Effector CD4-positive, alpha-beta T cell (primary cell): ENCODE data around the gene ESPN.
"Not testable (repeated sequence)": the region's sequence is repeated elsewhere in the genome, so short reads cannot be mapped to it uniquely, and the experiment has no call there.

Source experiments
- DNase-seq: peaks from one replicate; pipeline ENCODE4 v3.0.0-alpha.2; 2020

Gene ESPN

GRCh38 chr1:6450005-6450450 lies 25.5 kb downstream of the ESPN start:
- no peak for DNase-seq

DNA sequence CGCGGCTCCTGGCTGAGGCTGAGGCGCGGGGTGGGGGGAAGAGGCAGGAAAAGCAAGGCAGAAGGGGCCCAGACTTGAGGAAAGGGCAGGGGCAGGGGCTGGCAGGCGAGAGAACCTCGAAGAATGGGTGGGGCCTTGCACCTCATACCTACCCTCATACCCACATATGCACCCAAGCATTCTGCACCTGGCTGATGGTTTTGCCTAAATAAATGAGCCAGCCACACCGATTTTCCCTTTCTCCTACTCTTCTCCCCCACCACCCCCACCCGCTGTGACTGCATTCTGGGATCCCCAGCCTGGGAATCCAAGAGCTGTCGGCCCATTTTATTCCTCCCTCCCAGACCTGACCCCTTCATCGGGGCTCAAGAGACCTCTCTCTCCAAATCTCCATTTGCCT lies 25.9 kb downstream of the ESPN start:
- not testable (repeated sequence) for DNase-seq

DNA sequence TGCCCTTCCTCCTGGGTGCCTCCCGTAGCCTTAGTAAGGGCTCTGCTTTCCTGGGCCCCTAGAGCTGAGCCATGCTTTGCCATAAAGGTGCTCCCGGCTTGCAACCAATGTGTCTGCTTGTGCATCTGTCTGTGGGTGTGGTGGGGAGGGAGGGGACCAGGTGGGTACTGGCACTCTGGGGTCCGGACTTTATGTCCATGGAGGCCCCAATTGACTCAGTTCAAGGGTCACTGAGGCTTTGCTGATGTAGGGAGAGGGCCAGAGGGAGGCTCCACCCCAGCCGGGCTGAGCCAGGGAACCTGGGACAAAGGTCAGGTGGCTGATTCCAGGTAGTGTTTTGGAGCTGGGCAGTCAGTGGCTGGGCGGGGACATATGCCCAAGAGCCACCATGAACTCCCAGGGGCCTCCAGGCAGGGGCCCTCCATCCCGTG lies 26.4 kb downstream of the ESPN start:
- no peak for DNase-seq

DNA sequence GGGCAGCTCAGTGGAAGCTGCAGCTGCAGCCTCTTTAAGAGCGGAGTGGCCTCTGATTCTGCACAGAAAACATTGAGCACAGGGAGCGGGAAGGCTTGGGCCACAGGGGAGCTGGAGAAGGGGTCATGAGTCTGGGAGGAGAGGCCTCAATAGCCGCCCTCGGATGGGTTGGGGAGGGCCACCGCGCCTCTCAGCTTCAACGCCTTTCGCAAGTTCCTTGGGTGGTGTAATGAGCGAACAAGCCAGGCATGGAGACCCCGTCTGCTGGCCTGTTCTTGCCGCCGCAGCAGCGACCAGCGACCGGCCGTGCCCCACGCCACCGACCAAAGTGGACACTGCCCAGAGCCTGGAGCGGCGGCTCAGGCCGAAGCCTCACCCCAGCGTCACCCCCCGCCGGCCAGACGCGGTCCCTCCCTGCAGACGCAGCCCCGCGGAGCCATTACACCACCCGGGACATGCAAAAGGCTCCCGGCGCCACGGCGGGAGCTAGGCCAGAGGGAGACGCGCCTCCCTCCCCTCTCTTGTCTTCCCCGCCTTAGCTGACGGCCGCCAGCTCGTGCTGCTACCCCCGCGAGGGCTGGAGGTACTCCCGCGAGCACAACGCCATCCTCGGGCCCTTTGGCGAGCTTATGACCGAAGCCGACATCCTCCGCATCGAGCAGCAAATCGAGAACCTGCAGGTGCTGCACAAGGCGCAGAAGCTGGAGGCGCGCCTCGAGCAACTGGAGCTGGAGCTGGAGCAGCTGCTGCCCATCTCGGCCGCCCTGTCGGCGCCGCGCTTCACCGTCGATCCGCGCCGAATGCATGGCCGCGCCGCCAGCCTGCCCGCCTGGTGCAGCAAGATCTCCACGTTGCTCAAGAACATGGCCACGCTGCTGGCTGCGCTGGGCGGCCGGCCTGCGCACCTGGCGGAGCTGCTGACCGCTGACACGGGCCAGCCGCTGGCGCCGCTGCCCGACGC lies 29.6 kb downstream of the ESPN start:
- DNase-seq, result not testable (repeated sequence)

DNA sequence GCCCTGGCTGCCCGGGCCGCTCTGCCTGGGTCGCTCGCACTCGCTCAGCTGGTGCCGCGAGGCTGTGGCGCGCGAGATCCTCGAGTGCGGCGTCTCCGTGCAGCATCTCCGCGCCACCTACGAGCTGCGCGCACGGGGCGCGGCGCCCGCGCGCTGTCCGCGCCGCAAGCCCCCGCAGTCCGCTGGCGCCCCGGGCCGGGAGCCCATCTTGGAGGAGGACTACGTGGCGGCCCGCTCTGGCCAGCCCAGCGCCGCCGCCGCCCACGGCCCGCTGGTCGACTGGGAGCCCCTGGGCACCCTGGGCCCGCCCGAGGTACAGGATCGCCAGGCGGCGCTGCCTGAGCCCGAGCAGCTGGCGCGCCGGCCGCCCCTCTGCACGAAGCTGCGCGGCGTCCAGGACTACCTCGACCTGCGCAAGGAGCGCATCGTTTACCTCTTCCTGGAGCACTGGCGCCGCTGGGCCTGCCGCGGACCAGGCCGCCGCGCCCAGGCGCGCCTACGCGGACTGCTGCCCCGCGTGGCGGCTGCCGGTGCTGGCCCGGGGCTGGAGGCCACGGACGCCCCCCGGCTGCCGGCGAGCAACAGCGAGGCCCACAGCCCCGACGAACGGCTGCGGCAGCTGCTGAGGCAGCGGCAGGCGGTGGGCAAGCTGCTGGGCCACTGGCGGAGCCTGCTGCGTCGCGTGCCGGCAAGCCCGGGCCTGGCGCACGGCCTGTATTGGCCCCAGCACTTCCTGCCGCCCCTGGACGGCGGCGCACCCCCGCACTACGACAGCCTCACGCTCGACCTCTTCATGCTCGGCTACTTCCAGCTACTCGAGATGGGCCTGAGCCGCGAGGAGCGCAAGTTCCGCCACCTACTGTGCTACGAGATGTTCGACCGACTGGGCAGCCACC lies 30.5 kb downstream of the ESPN start:
- DNase-seq, result peak; percentile 31

GRCh38 chr1:6455752-6456520 lies 31.4 kb downstream of the ESPN start:
- not testable (repeated sequence) for DNase-seq

DNA sequence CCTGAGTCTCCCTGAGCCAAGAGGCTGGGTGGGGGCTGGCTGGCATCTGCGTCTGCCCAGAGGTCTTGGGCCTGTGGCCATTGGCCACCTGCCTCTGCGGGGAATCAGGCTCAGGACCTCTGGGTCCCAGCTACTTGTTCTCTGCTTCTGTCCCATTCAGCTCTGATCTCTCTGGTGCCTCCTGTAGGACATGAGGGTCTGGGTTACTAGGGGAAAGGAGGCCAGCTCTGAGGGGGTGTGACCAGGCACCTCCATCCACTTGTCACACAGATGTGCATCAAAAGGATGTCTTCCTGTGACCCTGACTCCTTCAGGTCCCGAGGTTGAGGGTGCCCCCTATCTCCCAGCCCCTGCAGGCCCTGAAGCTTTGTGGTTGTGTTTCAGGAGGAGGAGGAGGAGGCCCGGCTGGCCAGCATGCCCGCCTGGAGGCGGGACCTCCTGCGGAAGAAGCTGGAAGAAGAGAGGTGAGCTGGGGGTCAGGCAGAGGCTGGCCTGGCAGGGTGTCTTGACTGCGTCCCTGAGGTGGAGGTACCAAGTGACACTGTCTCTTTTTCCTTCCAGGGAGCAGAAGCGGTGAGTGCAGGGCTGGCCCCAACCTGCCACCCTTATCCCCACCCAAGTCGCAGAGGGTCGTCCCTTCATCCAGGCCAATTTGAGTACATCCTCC lies 32.4 kb downstream of the ESPN start:
- DNase-seq, result no peak

DNA sequence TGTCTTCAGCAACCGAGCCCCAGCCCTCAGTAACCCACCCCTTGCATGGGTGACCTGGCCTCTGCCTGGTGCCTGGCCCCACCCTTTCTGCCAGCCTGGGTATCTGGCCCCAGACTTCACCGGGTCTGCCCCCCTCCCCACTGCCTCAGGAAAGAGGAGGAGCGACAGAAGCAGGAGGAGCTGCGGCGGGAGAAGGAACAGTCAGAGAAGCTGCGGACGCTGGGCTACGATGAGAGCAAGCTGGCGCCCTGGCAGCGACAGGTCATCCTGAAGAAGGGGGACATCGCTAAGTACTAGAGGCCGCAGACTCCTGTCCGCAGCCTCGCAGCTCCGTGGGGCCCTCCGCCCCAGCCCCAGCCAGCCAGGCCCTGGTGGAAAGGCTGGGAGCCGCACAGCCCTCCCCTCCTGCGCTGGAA lies 35.3 kb downstream of the ESPN start:
- peak; percentile 63 for DNase-seq

- DNase-seq, result peak; percentile 95
Measured at GRCh38 chr1:6460301-6461050, 35.9 kb downstream of the ESPN start.

DNA sequence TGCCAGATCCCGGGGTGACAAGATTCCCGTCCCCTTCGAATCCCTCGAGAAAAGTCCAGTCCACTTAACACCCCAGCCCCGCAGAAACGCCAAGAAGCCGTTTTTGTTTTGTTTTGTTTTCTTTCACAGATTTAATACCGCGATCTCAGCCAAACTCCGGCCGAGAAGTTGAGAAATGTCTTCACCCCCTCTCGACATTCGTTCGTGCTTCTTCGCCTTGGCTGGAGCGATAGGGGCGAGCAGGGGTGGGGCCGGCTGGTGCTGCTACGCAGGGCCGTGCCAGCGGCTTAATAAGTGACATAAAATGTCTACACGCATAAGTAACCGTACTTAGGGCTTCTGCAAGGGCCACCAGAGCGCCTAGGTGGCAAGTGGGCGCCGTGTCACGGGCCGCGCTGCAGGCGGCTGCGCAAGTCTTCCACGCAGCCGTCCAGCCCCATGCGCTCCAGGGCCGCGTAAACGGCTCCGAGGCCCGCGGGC lies 36.5 kb downstream of the ESPN start:
- DNase-seq, result no peak

GRCh38 chr1:6461538-6462411 lies 37.2 kb downstream of the ESPN start:
- no peak for DNase-seq

DNA sequence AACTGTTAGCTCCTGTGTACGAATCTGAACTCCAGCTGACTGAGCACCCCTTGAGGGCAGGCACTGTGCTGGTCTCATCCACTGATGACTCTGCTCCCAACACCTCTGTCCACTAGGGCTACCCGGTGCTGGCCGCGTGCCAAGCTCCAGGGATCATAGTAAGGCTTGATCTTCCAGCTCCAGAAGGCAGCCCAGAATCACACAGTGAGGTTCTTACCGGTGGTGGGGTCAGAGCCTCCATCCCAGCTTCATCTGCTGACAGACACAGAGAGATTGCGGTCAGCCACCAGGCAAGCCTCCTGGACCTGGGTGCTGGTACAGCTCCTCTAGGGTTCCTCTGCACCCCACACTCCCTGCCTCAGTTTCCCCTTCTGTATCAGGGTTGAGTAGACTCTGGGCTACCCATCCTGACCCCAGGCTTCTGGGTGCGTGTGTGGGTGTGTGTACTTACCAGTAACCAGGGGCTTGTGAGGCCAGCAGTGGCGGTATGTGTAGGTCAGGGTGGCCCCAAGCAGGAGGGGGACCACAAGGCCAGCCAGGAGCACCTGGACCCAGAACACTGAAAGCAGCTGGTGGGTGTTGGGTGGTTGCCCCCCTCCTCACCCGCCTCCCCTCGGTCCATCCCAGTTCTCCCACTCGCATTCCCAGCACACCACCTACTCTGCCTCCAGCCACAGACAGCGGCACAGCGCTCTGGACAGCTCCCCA lies 38.0 kb downstream of the ESPN start:
- DNase-seq, result no peak

GRCh38 chr1:6463120-6463412 lies 38.5 kb downstream of the ESPN start:
- no peak for DNase-seq

- peak; percentile 36 for DNase-seq
Measured at GRCh38 chr1:6464514-6464836, 39.9 kb downstream of the ESPN start.

GRCh38 chr1:6464915-6465314 lies 40.3 kb downstream of the ESPN start:
- no peak for DNase-seq

GRCh38 chr1:6465461-6466005 lies 41.0 kb downstream of the ESPN start:
- DNase-seq, result peak; percentile 42

DNA sequence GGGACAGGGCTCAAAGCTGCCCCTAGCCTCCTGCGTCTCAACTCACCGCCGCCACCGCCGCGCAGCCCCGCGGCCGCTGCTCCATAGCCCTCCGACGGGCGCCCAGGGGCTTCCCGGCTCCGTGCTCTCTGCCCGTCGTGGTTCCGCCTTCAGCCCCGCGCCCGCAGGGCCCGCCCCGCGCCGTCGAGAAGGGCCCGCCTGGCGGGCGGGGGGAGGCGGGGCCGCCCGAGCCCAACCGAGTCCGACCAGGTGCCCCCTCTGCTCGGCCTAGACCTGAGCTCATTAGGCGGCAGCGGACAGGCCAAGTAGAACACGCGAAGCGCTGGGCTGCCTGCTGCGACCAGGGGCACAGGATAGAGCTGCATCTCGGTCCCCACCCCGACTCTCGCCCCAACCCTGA lies 41.4 kb downstream of the ESPN start, which contains the start of gene TNFRSF25:
Gene TNFRSF25, minus strand, starts transcription at position 151 of the 400 bp plus-strand sequence. Its CDS starts 66 bp downstream, at position 85.
- peak; percentile 57 for DNase-seq

GRCh38 chr1:6466751-6467150 lies 42.2 kb downstream of the ESPN start:
- DNase-seq, result no peak

GRCh38 chr1:6467224-6467623 lies 42.6 kb downstream of the ESPN start:
- no peak for DNase-seq
